Posterior vena cava (tissue), 2 donors: ENCODE data around the gene SP2. TPM values are rescaled to one million over a fixed set of nuclear protein-coding genes. Genes with fewer than 3 reads are reported as not detected.

Source experiments
- DNase-seq: peaks from one replicate; pipeline ENCODE4 v3.0.0-alpha.2; 2020; ENCODE audit warnings: low spot score
- intact Hi-C, 2 donors: fragments of 100-400 bp; cut with DNase I; formaldehyde crosslinking; loops; one replicate each; pipeline versions ENCODE4 v1.14.1 to v1.14.2; 2022 to 2023
- total RNA-seq, 2 donors: library from RNA; stranded (reverse); fragmentation: NEBNext Ultra II Directional; extraction: Animal tissue kit (Norgen Biotek cat#: 25700); gene quantifications; one replicate each; pipeline ENCODE4 v1.2.1, GENCODE V29; 2021
- donor health status: DM: yes; HTN: yes; CAD: no.
- donor health status: DM: yes; HTN: yes; CAD: no.

SP2 gene
- total RNA-seq, 2 donors from 2014 or later = 13.0 to 15.8 TPM

DNA sequence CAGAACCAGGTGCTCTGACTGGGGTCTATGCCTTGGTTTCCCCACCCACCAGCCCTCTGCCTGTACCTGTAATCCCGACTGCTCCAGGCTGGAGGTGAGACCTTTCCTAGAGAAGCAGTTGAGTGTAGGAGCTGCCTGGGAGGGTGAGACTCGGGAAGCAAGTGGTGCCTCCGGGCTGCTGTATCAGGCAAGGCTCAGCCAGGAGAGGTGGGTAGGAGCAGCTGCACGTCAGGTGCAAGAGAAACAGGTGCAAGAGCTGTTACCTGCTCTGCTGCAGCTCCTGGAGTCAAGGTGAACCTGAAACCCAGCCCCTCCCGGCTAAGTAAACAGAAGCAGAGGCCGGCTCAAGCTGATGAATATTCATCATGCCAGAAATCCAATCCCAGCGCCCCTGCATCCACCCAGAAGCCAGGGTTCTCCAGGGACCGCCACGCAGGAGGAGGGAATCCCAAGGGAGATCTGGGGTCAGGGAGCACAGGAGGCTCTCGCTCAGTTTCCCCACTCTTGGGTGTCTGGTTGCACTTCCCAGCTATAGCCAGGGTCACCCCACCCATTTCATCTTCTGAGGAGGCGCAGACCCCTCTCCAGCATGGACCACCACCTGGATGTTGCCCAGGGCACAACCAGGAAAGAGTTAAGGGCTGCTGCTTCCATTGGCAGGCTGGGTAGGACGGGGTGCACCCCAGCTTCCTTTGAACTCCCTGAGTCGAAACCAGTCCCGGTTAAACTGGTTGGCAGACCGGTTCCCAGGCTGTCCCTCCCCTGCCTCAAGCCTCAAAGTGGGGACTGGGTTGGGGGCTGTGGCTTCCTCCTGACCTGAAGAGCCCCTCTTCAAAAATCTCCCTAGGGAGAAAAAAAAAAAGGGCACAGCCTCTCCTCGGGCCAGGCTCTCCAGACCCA lies 61.8 kb downstream of the SP2 start, which contains the start of gene PRR15L:
PRR15L (minus strand) TSS at position 293 of the 900 bp plus-strand sequence. CDS start 4,649 bp downstream, outside the sequence.
- intact Hi-C loops = no loop called here
- no peak for DNase-seq

DNA sequence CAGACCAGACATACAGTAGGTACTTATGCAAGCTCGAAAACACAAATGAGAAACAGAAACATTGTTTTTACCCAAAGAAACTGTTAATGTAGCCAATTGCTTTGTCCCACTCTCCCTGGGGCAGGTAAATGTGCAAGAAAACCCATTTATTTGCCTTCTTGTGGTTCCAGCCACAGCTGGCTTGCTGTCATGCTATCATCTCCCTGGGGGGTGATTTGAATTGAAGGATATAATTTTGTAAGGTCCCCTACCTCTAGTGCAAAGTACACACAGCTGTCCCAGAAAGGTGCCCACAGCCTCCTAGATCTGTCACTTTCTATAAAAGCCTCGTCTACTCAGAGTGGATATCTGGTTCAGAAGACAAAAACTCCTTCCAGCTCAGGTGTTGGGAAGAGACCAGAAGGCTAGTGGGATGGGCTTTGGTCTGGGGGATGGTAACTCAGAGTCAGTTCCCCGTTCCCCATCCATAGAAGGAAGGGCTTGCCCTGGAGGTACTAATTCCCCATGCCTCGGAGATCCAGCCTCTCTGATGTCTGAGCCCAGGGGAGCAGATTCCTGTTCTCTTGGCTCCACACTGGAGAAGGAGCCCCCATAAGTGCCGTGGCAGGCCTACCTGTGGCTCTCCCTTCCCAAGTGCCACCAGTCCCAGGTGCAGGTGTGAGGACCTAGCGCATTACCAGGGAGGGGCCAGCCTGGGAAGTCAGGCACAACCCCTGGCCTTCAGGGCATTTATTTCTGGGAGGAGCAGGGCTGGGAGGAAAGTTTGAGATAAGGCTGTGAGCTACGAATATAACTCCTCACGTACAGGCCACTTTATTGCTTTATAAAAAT lies 64.0 kb downstream of the SP2 start:
- intact Hi-C loops = loop anchor here in 1 of 2 donors (10.0 kb wide), 1 partner anchor 115 kb away; the partner anchor contains the start of gene SCRN2
- no peak for DNase-seq

GRCh38 chr17:47961406-47961805 lies 65.4 kb downstream of the SP2 start:
- intact Hi-C loops = loop anchor here in 1 of 2 donors (10.0 kb wide), 1 partner anchor 117 kb away; the partner anchor contains the start of gene SCRN2
- DNase-seq = no peak

DNA sequence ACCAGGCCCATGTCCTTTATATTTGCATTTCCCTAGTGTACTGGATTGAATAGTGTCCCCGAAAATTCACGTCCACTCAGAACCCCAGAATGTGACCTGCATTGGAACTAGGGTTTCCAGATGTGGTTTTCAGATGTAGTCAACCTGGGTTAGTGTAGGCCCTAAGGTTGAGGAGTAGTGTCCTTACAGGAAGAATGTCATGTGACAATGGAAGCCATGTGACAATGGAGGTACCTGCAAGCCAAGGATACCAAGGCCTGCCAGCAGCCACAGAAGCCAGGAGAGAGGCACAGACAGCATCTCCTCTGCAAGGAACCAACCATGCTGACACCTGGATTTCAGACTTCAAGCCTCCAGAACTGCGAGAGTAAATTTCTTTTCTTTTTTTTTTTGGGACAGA lies 66.9 kb downstream of the SP2 start:
- intact Hi-C loops = loop anchor here in 1 of 2 donors (10.0 kb wide), 1 partner anchor 118 kb away; the partner anchor contains the start of gene SCRN2
- DNase-seq = no peak

GRCh38 chr17:47964856-47965255 lies 68.8 kb downstream of the SP2 start:
- no peak for DNase-seq

DNA sequence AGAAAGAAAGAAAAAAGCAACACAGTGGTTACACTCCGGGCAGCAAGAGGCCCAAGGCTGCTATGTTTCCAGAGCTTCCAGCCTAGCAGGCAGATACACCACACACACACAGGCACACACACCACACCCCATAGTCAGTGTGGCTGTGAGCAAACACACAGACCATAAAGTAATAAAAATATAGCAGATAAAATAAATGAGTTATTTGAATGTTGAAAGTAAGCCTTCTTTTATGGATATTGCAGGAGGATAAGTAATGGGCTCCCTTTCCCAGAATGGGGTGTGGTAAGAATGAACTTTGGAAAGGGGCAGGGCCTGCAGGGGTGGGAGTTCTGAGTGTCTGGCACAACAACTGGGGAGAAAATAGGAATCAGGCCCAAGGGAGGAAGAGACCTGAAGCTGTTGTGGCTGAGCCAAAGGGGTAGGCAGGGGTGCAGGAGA lies 70.1 kb downstream of the SP2 start:
- no peak for DNase-seq
- intact Hi-C loops = loop anchor here in 1 of 2 donors (10.0 kb wide), 1 partner anchor 121 kb away; the partner anchor contains the start of gene SCRN2

More at GRCh38 chr17:47964856-47965255, 68.8 kb downstream of the SP2 start:
- intact Hi-C loops = loop anchor here in 1 of 2 donors (10.0 kb wide), 1 partner anchor 120 kb away; the partner anchor contains the start of gene SCRN2

- no peak for DNase-seq
- intact Hi-C loops = loop anchor here in 1 of 2 donors (10.0 kb wide), 1 partner anchor 123 kb away; the partner anchor contains the start of gene SCRN2
Observed at GRCh38 chr17:47967607-47968252, 71.7 kb downstream of the SP2 start.

DNA sequence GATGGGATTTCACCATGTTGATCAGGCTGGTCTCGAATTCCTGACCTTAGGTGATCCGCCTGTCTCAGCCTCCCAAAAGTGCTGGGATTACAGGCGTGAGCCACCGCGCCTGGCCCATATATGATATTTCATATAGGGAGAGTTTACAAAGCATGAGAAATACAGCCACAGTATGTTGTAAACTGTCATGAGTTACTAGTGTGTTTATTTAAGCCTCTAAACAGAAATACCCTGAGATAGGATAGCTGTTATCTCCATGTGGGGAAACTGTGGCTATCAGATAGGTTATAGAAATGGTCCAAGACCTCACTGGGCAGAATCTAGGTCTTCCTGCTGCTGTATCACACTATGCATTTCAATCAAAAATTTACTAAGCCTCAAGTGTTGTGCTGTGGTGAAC lies 72.8 kb downstream of the SP2 start:
- no peak for DNase-seq
- intact Hi-C loops = loop anchor here in 1 of 2 donors (10.0 kb wide), 1 partner anchor 124 kb away; the partner anchor contains the start of gene SCRN2

GRCh38 chr17:47969930-47970724 lies 74.1 kb downstream of the SP2 start:
- no peak for DNase-seq
- intact Hi-C loops = loop anchor here in 1 of 2 donors (10.0 kb wide), 1 partner anchor 125 kb away; the partner anchor contains the start of gene SCRN2

DNA sequence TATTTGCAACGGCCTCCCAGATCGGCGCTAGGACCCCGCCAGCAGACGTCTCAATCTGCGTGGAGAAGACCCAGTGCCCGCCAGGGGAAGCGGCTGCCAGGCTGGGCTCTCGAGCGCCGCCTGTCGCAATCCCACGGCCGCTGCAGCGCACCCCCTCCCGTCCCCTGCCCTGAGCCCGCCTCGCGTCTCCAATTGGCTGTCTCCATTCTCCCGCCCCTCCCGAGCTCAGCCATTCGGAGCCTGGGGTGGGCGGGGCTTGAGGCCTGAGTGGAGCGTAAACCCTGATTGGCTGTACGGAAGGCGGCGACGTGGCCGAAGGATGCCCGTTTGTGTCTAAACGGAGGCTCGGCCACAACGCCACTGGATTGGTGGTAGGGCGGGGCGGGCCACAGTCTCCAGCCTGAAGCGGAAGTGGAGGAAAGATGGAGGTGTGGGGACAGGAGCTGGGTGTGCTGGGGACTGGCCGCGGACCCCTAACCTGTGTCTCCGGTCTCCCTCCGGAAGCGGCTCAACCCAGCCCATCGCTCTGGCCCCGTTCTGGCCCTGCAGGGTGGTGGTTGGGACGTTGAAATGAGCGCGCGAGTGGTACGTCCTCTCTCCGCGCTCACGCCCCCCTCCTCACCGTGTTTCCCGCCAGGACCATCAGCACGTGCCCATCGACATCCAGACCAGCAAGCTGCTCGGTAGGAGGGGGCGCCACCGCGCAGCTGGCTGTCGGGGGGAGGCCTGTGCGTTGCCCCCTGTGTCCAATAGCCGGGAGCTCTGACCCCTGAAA lies 74.9 kb downstream of the SP2 start, which contains the start of gene CDK5RAP3:
CDK5RAP3 (plus strand) TSS at position 389 of the 775 bp plus-strand sequence; CDS start at position 423, 34 bp downstream.
- intact Hi-C loops = no loop called here

GRCh38 chr17:47973541-47973940 lies 77.5 kb downstream of the SP2 start:
- no peak for DNase-seq
- intact Hi-C loops = no loop called here

More for the DNA sequence above, 74.9 kb downstream of the SP2 start, which contains the start of gene CDK5RAP3:
- peak; percentile 100 for DNase-seq

GRCh38 chr17:47975189-47975822 lies 79.3 kb downstream of the SP2 start:
- no peak for DNase-seq
- intact Hi-C loops = loop anchor here in 1 of 2 donors (5.0 kb wide), 1 partner anchor 37 kb away; no protein-coding TSS in a partner anchor

GRCh38 chr17:47975823-47976205 lies 79.8 kb downstream of the SP2 start:
- no peak for DNase-seq
- intact Hi-C loops = loop anchor here (2.0 to 5.0 kb wide), 2 partner anchors 36 to 49 kb away; no protein-coding TSS in a partner anchor

DNA sequence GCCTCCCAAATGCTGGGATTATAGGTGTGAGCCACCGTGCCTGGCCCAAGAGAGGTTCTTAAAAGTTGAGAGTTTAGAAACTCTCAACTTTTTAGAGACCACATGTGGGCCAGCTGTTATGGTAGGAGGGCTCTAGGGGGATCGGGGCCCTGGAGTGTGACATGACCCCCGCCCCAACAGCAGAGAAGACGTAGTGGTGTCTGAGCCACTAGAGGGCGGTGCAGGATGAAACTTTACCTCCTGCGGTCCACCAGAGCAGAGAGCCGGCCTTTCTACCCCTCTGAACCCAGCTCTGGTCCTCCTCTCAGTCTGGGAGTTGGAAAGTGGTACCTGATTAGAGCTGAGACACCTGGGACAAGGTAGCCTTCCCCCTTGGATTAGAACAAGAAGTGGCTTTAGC lies 82.3 kb downstream of the SP2 start:
- DNase-seq = peak; percentile 87
- intact Hi-C loops = loop anchor here in 1 of 2 donors (5.0 kb wide), 1 partner anchor 34 kb away; no protein-coding TSS in a partner anchor
